ENCODE data around the gene TJP3. TPM values are rescaled to one million over a fixed set of nuclear protein-coding genes. Genes with fewer than 3 reads are reported as not detected.

Gene TJP3
- total RNA-seq, 1 experiment from 2014 or later: not detected

GRCh38 chr19:3696660-3696995 is 11.6 kb upstream of the TJP3 start:
- DNase-seq (ENCODE audit: low spot score): no peak
- no peak overlapping the region for H3K4me3 ChIP-seq (ENCODE audit: low read depth, low read length, poor library complexity, severe bottlenecking)
- intact Hi-C loops (cut with micrococcal nuclease; ENCODE audit: unreplicated experiment): no loop called here
- no peaks in the 10 kb centered on the region for H3K4me1 ChIP-seq (ENCODE audit: insufficient read depth, low read length, poor library complexity, severe bottlenecking)
- no peaks in the 10 kb centered on the region for H3K36me3 ChIP-seq (ENCODE audit: insufficient read depth, low read length, poor library complexity, severe bottlenecking)
- no TSS peak for BruUV-seq (replicated peaks)
- POLR2A ChIA-PET (ENCODE audit: low non-redundant PET): no interaction called here
- no peaks in the 10 kb centered on the region for H3K9me3 ChIP-seq (ENCODE audit: low read depth, low read length, poor library complexity, severe bottlenecking)
- CTCF ChIA-PET: no interaction called here
- TF ChIP-seq, protein P1, sequence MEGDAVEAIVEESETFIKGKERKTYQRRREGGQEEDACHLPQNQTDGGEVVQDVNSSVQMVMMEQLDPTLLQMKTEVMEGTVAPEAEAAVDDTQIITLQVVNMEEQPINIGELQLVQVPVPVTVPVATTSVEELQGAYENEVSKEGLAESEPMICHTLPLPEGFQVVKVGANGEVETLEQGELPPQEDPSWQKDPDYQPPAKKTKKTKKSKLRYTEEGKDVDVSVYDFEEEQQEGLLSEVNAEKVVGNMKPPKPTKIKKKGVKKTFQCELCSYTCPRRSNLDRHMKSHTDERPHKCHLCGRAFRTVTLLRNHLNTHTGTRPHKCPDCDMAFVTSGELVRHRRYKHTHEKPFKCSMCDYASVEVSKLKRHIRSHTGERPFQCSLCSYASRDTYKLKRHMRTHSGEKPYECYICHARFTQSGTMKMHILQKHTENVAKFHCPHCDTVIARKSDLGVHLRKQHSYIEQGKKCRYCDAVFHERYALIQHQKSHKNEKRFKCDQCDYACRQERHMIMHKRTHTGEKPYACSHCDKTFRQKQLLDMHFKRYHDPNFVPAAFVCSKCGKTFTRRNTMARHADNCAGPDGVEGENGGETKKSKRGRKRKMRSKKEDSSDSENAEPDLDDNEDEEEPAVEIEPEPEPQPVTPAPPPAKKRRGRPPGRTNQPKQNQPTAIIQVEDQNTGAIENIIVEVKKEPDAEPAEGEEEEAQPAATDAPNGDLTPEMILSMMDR (conservative IDR thresholded peaks at IDR 0.05; ENCODE audit: low read depth, low read length): no peak
- no peak for TF ChIP-seq EZH2 (IDR thresholded peaks at IDR 0.05; ENCODE audit: borderline replicate concordance, low read depth, low read length, poor library complexity, severe bottlenecking)
- H3K27ac ChIP-seq (ENCODE audit: low read depth, low read length, poor library complexity, severe bottlenecking): no peak overlapping the region
- no peaks in the 10 kb centered on the region for H3K27me3 ChIP-seq (replicated peaks; ENCODE audit: insufficient read depth, low read depth, low read length, poor library complexity)

- no peak for TF ChIP-seq EZH2 (IDR thresholded peaks at IDR 0.05; ENCODE audit: borderline replicate concordance, low read depth, low read length, poor library complexity, severe bottlenecking)
- TF ChIP-seq, protein P1 (conservative IDR thresholded peaks at IDR 0.05; ENCODE audit: low read depth, low read length): no peak
- intact Hi-C loops (cut with micrococcal nuclease; ENCODE audit: unreplicated experiment): no loop called here
- H3K27ac ChIP-seq (ENCODE audit: low read depth, low read length, poor library complexity, severe bottlenecking): no peak overlapping the region
- POLR2A ChIA-PET (ENCODE audit: low non-redundant PET): no interaction called here
- H3K36me3 ChIP-seq (ENCODE audit: insufficient read depth, low read length, poor library complexity, severe bottlenecking): no peaks in the 10 kb centered on the region
- BruUV-seq (replicated peaks): no TSS peak
- no peak for DNase-seq (ENCODE audit: low spot score)
- CTCF ChIA-PET: no interaction called here
- H3K4me3 ChIP-seq (ENCODE audit: low read depth, low read length, poor library complexity, severe bottlenecking): no peak overlapping the region
- H3K9me3 ChIP-seq (ENCODE audit: low read depth, low read length, poor library complexity, severe bottlenecking): no peaks in the 10 kb centered on the region
- no peaks in the 10 kb centered on the region for H3K27me3 ChIP-seq (replicated peaks; ENCODE audit: insufficient read depth, low read depth, low read length, poor library complexity)
- H3K4me1 ChIP-seq (ENCODE audit: insufficient read depth, low read length, poor library complexity, severe bottlenecking): no peaks in the 10 kb centered on the region
Observed at GRCh38 chr19:3697094-3697493, 11.1 kb upstream of the TJP3 start.

- no peaks in the 10 kb centered on the region for H3K36me3 ChIP-seq (ENCODE audit: insufficient read depth, low read length, poor library complexity, severe bottlenecking)
- no peak overlapping the region for H3K4me3 ChIP-seq (ENCODE audit: low read depth, low read length, poor library complexity, severe bottlenecking)
- ChIA-PET POLR2A (ENCODE audit: low non-redundant PET) (no interaction called here), CTCF (no interaction called here)
- no peaks in the 10 kb centered on the region for H3K27me3 ChIP-seq (replicated peaks; ENCODE audit: insufficient read depth, low read depth, low read length, poor library complexity)
- no peak for DNase-seq (ENCODE audit: low spot score)
- H3K4me1 ChIP-seq (ENCODE audit: insufficient read depth, low read length, poor library complexity, severe bottlenecking): no peaks in the 10 kb centered on the region
- intact Hi-C loops (cut with micrococcal nuclease; ENCODE audit: unreplicated experiment): no loop called here
- H3K27ac ChIP-seq (ENCODE audit: low read depth, low read length, poor library complexity, severe bottlenecking): no peak overlapping the region
- TF ChIP-seq, protein P1 (conservative IDR thresholded peaks at IDR 0.05; ENCODE audit: low read depth, low read length): no peak
- TF ChIP-seq EZH2 (IDR thresholded peaks at IDR 0.05; ENCODE audit: borderline replicate concordance, low read depth, low read length, poor library complexity, severe bottlenecking): no peak
- no peaks in the 10 kb centered on the region for H3K9me3 ChIP-seq (ENCODE audit: low read depth, low read length, poor library complexity, severe bottlenecking)
- no TSS peak for BruUV-seq (replicated peaks)
Observed at GRCh38 chr19:3697671-3698385, 10.4 kb upstream of the TJP3 start.
